CD4-positive, alpha-beta T cell treated with Interleukin-10 for 1 hour (primary cell): ENCODE data around the gene TTC29.
"Not testable (repeated sequence)": the region's sequence is repeated elsewhere in the genome, so short reads cannot be mapped to it uniquely, and the experiment has no call there.

Source experiments
- DNase-seq: peaks from one replicate; pipeline ENCODE4 v3.0.0-alpha.2; 2020

The TTC29 gene

DNA sequence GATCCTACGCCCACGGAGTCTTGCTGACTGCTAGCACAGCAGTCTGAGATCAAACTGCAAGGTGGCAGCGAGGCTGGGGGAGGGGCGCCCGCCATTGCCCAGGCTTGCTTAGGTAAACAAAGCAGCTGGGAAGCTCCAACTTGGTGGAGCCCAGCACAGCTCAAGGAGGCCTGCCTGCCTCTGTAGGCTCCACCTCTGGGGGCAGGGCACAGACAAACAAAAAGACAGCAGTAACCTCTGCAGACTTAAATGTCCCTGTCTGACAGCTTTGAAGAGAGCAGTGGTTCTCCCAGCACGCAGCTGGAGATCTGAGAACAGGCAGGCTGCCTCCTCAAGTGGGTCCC is 281.7 kb downstream of the TTC29 start:
- DNase-seq = not testable (repeated sequence)

DNA sequence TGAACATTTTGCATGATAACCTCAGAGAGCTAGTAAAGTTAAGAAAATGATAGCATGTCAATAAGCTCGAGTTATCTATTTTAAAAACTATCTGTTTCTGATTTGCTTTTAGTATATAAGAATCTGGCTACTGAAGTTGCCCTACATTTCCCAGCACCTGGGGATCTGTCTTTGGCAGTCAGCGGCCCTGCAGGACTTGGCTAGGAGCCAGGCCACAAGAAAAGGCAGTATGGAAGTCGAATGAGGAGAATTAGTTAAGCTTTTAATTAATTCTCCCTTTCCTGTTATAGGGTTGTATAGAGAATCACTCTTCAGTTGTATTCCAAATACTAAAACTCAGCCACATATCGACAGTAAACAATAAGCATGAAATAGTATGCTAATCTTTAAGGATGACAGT is 284.3 kb downstream of the TTC29 start:
- DNase-seq = no peak
